ENCODE data around the gene PROCA1. TPM values are rescaled to one million over a fixed set of nuclear protein-coding genes. Genes with fewer than 3 reads are reported as not detected.

PROCA1 gene
- polyA plus RNA-seq, 3 donors = 4.0 to 6.3 (median 5.2) TPM

DNA sequence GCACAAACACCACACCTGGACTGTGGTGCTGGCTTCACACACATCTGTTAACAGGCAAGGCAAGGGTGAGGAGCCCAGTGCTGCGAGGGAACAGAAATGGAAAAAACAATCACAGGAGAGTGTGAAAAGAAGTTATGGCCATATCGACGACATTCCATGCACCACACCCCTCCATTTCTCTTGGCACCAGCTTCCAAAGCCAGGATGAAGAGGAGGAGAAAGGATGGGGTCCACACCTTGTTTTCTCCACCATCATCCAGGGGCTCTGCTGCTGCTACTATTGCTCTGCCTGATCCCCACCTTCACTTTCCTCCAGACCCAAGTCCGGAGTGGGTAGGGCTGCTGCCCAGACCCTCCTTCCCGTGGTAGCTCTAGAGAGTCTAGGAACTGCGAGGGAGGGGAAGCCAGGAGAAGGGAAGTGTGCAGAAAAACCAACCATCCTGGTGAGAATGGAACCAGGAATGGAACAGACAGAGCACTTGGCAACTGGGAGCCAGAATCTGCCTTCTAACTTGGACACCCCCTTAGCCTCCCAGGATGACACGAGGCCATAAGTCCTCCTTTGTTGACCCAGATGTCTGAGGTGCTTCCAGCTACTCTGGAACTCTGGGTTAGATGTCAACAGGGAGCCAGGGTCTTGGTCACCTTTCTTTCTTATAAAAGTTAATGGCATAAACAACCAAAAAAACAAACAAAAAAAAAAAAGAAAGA, 1.2 kb upstream of the PROCA1 start:
- DNase-seq (ENCODE audit: low read depth in 3 of 3, low spot score in 2 of 3) = no peak

DNA sequence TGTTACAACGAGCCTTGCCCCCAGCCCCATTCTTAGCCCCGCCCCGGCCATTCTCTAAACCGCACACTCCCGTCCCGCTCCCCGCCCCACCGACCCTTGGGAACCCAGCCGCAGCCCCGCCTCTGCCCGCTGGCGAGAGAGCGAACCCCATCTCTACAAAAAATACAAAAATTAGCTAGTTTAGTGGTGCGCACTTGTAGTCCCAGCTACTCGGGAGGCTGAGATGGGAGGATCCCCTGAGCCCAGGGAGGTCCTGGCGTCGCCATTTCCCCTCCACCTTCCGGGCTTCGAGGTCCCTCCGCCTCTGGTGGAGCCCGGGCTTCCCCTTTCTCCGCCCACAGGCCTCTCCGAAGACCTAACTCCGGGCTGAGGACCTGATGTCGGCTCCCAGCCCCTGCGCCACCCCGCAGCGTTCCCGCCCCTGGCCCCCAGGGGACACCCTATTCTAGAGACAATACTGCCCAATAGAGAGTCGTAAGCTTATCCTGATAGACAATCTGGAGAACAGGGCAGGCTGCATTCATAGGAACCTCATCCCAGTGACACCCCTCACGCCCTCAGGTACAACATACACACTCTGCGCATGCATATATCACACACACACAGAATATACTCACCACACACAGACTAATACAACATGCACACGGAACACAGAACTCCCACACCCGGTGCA, 480 bp upstream of the PROCA1 start:
- no peak for DNase-seq (ENCODE audit: low read depth in 3 of 3, low spot score in 2 of 3)

DNA sequence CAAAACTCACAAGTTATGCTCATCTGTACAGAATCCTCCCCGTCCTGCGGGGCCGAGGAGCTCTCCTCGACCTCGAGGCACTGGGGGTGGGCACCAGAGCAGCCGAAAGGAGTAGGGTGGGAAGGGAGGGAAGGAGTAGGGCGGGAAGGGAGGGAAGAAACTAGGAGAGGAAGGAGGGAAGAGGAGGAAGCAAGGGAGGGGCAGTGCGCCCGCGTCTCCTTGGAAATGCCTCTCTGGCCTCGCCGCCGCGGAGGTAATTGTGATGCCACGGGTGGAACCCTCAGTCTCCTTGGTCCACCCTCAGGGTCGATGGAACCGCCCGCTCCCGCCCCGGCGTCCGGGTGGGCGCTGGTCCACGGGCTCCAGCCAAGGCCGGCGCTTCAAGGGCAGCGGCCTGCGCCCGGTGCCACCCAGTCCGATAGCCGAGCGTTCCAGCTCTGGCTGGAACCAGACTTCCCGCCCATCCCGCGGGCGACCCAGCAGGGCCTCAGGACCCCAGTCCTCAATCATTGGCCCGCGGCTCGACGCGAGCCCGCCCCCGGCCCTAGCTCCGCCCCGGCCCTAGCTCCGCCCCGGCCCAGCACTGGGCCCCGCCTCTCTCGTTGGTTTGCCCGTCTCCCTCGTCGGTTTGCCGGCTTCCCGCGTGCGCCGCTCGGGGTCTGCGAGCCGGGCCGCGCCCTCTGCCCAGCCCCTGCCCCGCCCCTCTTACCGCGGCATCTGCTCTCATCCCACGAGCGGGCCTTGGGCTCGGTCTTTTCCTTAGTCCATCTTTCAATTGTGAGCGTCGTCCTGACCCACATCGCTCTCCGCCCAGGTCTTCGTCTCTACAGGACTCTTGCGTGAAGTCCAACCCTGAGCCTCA, 596 bp downstream of the PROCA1 start:
- peak; percentile 70 to 85 (median 84) for DNase-seq (ENCODE audit: low read depth in 3 of 3, low spot score in 2 of 3)

DNA sequence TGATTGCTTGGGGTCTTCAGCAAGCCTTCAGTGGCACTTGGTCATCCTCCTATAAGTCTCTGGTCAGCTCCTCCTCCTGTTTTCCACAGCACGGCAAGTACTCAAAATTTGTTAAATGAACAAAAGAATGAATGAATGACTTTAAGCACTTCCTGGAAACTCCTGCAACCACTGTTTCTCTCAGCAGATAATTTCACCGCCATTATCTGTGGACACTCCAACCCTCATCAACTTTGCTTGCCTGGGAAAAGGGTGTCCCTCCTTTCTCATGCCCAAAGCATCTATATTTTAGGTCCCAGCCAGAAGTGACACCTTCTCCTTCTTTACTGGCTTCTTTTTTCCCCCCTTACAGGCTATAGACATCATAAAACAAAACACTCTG, 4.4 kb downstream of the PROCA1 start:
- no peak for DNase-seq (ENCODE audit: low read depth in 3 of 3, low spot score in 2 of 3)

DNA sequence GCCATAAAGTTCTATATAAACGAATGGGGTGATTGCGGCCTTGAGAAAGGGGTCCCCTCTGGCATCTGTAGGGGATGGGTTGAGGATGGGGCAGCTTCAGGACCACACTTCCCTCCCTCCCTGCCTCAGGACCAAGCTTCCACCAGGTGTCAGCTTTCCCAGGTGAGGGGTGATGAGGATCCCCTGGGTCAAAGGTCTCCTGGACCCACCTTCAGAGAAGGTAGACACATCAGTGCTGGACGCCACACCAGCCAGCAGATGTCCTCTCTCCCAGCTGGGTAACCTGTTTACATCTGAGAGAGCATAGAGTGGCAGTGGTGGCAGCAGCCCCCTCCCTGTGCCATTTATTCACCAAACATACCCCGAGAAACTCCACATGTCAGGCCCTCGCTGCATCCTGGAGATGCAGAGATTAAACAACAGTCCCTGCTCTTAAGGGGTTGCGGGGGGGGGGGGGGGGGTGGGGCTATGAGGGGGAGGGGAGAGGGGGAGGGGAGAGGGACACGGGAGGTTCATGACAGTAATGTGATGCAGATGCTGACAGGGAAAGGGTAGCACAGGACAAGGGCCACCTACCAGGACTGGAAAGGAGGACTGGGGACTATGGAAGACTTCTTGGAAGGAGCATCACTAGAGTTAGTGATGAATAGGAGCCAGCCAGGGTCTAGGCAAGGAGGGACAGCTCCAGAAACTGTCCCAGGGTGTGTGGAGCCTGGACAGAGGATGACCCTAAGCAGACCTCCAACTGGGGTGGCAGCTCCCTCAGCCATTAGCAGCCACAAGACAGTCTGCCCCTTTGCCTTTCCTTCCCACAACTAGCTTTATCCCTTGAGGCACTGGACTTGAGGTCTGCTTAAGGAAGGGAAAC, 5.0 kb downstream of the PROCA1 start:
- DNase-seq (ENCODE audit: low read depth in 3 of 3, low spot score in 2 of 3) = no peak

DNA sequence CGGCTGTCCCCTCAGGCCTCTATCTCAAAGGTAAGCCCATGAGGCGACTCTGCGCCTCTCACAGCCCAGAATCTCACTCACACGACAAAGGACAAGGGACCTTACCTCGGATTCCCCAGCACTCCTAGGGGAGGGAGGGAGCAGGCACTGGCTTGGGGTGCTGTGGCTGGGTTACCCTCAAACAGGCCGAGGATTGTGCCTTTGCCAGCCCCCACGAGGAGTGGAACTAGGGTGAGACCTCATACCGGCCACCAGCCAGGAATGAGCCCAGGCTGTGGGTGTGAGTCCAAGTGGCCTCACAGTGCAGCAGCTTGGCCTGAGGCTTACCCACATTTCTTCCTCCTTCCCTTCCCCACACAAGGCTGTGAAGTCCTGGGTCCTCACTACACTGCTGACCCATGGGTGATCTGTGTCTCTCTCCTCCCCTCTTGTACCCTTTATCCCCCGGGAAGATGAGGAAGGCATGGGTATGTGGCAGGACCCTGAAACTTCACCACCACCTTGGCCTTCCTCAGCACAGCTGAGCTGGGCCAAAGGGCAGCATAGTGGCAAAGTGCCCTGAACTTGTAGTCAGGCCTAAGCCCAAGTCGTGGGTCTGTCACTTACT, 5.9 kb downstream of the PROCA1 start:
- no peak for DNase-seq (ENCODE audit: low read depth in 3 of 3, low spot score in 2 of 3)

DNA sequence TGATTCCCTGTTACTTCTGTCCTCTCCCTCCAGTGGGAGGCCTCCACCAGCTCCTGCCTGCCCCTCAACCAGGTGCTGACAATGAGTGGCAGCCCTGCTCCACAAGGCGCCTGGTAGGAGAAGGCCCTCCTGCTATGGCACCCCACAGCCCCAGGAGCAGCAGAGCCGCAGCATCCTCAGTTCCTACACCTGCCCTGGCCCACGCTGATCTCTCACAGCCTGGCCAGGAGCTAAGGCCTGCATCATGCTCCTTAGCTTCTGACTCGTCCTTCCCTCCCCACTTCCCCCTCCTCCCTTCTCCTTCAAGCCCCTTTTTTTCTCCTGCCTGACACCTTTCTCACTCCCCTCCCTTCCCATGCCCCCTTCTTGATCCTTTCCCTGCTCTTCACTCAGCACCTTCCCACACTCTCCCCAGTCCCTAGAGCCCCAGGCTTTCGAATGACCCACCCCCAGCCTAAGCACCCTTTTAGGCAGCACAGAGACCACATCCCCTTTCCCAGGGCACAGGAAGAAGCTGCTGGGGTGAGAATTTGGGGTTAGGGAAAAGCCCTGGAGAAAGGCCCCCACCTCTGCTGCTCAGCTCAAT, 6.5 kb downstream of the PROCA1 start:
- no peak for DNase-seq (ENCODE audit: low read depth in 3 of 3, low spot score in 2 of 3)

DNA sequence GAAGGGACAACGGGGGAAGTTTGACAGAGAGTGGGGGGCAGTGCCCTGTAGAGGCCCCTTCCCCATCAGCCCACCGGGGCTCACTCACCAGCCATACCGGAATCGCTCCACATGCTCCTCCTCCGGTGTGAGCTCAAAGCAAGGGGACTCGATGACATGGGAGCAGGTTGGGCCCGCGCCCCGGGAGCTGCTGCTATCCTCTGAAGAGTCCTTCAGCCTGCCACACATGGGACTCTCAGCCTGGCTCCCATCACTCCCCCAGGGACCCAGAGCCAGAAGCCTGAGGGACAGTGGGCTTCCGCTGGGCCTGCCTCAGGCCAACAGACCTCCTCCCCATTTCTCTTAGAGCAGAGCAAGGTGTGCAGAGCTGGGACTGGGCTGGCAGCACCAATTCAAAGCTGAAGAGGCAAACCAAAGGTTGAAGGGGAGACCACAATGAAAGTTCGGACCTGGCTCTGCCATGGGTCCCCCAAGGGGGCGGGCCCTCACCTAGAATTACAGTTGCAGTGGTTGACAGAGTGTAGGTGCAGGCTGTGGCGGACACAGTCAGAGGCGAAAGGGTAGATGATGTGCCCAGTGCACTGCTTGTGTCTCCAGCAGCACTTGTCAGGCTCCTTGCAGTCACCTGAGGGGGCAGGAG, 7.3 kb downstream of the PROCA1 start:
- DNase-seq (ENCODE audit: low read depth in 3 of 3, low spot score in 2 of 3) = no peak

DNA sequence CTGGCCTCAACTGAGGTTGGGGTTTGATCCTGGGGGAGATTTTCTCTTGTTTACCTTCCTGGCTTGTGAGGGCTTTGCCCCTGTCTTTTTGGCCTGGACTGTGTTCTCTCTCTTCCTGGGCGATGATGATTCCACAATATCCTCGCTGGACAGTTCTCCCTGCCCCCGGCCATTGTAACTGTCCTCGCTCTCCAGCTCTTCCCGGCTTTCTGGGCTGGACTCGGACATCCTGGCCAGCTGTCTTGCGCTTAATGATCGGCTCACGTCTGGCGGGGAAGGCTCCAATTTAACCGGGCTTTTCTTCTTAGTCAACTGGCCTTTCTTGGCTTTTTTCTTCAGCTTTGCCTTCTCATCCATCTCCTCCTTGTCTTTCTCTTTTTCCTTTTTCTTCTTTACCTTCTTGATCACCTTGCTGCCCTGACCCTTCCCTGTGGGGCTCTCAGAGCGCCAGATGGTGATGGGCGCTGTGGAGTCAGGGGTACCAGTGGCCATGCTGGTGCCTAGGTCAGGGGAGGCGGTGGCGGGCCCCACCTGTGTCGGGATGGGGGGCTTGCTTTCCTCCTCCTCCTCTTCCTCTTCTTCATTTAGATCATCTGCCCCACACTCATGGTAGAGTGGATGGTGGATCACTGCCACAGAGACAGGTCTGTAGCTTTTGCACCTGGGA, 8.0 kb downstream of the PROCA1 start:
- DNase-seq (ENCODE audit: low read depth in 3 of 3, low spot score in 2 of 3) = no peak

DNA sequence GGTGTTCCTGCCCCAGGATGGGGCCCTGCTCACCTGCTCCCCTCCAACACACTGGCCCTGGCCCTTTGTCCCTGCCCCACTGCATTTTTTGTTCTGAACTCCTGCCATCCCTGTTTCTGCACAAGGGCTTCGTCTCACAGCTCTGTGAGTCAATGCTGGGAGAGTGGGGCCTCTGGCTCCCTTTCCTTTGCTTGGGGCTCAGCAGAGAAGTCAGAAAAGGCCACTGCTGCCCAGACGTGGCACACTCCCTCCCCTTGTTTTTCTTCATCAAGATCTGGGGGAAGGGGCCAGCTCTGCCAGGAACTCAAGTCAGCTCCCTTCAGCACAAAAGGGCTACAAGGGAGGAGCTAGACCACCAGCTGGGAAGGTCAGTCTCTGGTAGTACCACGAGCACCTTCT, 8.9 kb downstream of the PROCA1 start:
- DNase-seq (ENCODE audit: low read depth in 3 of 3, low spot score in 2 of 3) = no peak

DNA sequence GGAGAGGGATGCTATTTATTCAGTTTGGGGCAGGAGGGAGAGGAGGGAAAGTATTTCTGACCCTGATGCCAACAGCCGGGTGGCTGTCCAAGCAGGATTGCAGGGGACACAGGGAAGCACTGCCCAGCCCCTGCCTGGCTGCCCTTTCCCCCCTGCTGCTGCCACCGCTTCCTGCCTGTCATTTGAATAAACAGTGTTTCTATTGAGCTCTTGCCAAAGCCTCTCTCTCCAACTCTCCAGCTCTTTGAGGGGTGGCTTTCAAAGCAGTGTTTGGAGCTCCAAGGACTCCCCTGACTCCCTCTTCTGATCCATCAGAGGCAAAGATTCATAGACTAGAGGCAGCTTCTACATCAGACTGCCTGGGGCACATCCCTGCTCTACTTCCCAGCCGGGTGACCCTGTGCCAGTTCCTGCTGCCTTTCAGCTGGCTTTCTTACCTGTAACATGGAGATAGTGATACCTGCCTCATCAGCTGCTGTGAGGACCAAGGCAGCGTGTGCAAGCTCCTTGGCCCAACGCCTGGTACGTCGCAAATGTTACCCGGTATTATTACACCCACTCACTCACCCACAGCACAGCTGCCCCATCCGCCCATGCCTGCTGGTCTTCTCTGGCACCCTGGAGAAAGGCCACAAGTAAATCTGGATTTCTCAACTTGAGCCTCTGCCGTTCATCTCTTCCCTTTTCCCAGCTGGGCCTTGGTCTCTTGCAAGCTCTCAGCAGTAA, 9.5 kb downstream of the PROCA1 start:
- DNase-seq (ENCODE audit: low read depth in 3 of 3, low spot score in 2 of 3) = no peak

DNA sequence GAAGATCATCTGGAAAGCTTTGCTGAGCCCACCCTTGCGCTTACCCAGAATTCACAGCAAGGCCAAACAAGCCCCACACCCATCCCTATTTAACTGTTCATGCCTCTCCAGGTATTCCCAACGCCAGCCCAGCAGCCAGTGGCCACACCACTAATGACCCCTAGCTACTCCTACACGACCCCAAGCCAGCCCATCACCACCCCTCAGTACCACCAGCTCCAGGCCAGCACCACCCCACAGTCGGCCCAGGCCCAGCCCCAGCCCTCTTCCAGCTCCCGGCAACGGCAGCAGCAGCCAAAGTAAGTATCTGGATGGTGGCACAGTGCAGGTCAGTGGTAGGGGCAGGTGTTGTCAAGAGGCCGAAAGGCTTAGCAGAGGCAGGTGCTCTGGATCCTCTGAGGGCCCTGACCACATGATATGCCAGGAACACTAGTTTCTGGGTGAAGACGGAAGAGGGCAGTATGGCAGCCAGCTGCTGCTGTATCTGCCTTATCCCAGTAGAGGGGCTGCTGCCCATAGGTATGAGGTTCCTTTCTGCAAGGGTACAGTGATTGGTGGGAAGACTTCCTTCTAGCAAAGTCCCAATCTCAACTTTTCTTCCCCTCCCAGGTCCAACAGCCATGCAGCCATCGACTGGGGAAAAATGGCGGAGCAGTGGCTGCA, 10.7 kb downstream of the PROCA1 start:
- DNase-seq (ENCODE audit: low read depth in 3 of 3, low spot score in 2 of 3) = no peak

DNA sequence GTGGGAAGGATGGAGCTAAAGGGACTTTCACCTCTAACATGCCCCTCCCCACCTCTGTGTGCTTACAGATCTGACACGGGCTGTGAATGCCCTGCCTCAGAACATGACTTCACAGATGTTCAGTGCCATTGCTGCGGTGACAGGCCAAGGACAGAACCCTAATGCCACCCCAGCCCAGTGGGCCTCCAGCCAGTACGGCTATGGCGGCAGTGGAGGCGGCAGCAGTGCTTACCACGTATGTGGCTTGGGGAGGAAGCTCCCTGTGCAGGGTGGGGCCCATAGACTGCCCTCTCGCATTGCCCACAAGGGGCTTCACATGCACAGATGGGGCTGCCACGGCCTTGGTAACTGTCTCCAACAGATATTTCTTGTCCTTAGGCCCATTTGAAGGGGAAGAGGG, 11.4 kb downstream of the PROCA1 start:
- DNase-seq (ENCODE audit: low read depth in 3 of 3, low spot score in 2 of 3) = no peak

DNA sequence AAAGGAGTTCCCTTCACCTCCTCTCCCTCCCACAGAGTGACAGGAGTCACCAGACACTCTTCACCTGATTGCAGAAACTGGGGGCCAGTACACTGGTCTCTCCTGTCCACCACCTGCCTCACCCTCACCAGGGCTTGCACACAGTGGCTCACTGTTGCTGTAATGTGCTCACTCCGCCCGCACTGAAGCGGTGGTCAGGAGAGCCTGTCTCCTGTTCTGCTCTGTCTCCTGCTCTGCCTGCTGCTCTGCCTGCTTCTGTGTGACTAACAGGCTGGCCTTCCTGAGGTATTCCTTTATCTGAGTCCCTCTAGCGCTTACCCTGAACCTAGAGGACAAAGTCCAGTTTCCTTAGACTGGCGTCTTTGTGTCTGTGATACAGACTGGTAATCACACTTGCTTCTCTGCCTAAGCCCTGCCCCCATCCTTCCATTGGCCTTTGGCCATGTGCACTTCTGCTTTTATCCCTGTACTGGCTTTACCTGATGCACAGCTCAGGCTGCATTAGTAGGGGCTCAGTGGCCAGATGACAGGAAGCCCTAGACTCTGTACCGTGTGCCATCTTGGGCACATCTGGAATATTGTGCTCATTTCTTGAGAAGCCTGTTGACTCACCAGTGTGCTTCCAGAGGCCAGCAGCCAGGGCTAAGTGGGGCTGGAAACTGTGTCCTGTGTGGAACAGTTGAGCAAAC, 13.3 kb downstream of the PROCA1 start:
- DNase-seq (ENCODE audit: low read depth in 3 of 3, low spot score in 2 of 3) = no peak

DNA sequence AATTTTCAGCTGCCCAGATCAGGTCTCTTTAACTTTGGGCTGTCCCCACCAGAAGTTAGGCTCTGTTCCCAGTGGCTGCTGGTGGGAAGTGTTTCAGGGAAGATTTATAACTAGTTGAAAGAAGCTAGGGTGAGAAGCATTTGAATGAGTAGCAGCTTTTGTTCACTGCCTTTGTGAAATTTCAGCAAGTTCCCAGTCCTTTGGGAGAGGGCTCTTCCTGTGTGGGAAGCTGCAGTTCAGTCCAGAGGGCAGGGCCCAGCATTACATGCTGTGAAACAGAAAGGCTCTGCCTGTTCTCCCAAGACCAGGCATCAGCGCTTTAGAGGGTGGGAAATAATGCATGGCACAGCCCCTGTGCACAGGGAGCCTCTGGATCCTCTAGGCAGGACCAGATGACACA, 17.8 kb downstream of the PROCA1 start:
- no peak for DNase-seq (ENCODE audit: low read depth in 3 of 3, low spot score in 2 of 3)

DNA sequence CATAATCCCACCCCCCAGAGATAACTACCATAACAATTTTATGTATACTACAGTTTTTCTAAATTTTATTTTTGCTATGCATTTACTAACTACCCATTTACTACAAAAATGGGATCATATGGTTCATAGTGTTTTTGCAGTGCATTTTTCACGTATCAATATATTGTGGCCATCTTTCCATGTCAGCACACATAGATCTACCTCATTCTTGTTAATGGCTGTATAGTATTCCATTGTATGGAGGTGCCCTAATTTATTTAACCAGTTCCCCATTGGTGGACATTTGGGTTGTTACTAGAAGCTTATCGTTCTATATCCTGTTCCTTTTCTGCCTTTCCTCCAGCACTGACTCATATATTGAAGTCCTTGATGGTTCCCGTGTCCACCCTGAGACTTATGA, 22.7 kb downstream of the PROCA1 start:
- DNase-seq (ENCODE audit: low read depth in 3 of 3, low spot score in 2 of 3) = no peak

DNA sequence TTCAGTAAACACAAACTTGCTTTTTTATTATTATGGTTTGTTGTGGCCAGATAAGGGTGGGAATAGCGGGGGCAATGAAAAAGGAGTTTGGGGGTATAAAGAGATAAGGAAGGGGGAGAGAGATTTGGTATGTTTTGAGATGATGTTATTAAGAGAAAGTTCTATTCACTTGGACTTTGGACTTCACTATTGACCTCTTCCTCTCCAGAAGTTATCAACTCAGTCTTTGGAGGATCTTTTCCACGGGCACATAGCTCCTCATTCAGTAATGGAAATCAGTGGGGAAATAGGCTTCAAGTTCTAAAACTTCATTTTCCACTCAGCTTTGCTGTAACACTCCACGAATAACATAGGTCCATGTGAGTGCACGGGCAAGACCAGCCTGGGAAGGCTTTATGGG, 23.2 kb downstream of the PROCA1 start:
- DNase-seq (ENCODE audit: low read depth in 3 of 3, low spot score in 2 of 3) = no peak

Data from right renal cortex interstitium (tissue), 3 donors.